Keratinocyte (primary cell): Measurements from ENCODE around the gene ZNF786. TPM values are rescaled to one million over a fixed set of nuclear protein-coding genes. Genes with fewer than 3 reads are reported as not detected.

Experiments
- DNase-seq: peaks from one replicate; pipeline ENCODE4 v3.0.0-alpha.2; 2011; ENCODE audit warnings: low read depth, missing footprints, low spot score
- FAIRE-seq: peaks from 2 replicates; lab custom pipeline; 2011; peaks lifted over from hg19 to GRCh38; lab: Jason Lieb, UNC
- H2AFZ ChIP-seq: 2 replicates; pipeline ENCODE4 v1.6.0; 2012; ENCODE audit warnings: low read length, control low read depth, inconsistent platforms; ENCODE audit not compliant: control insufficient read depth
- H3K27ac ChIP-seq: 2 replicates; pipeline ENCODE4 v1.5.1; 2011; ENCODE audit warnings: low read length; ENCODE audit not compliant: control insufficient read depth, insufficient read depth
- H3K27me3 ChIP-seq: 3 replicates; pipeline ENCODE4 v1.6.0; 2011; ENCODE audit warnings: low read length; ENCODE audit not compliant: control insufficient read depth, insufficient read depth; ENCODE audit errors: extremely low read depth
- H3K36me3 ChIP-seq, 2 experiments: 2 replicates in 1 of 2; 3 replicates in 1 of 2; pipeline ENCODE4 v1.5.1; 2011; ENCODE audit warnings: low read length in 2 of 2, mild to moderate bottlenecking in 1 of 2; ENCODE audit not compliant: control insufficient read depth in 2 of 2, insufficient read depth in 2 of 2; ENCODE audit errors: extremely low read depth in 1 of 2
- H3K4me1 ChIP-seq: 3 replicates; pipeline ENCODE4 v1.5.1; 2011; ENCODE audit warnings: low read length; ENCODE audit not compliant: control insufficient read depth, insufficient read depth; ENCODE audit errors: extremely low read depth
- H3K4me2 ChIP-seq: 3 replicates; pipeline ENCODE4 v1.6.0; 2011; ENCODE audit warnings: low read depth, low read length; ENCODE audit not compliant: control insufficient read depth, insufficient read depth; ENCODE audit errors: extremely low read depth
- H3K4me3 ChIP-seq, 3 experiments: fragments of 200-600 bp in 1 of 3; sonication (generic) in 1 of 3; 2 replicates in 2 of 3; 3 replicates in 1 of 3; pipeline ENCODE4 v1.5.1; 2011 to 2016; ENCODE audit warnings: low read length in 3 of 3, mild to moderate bottlenecking in 3 of 3, control low read depth in 2 of 3, inconsistent platforms in 1 of 3, low read depth in 1 of 3, mixed read lengths in 1 of 3, mixed run types in 1 of 3, moderate library complexity in 1 of 3; ENCODE audit not compliant: control insufficient read depth in 2 of 3, insufficient read depth in 2 of 3; ENCODE audit errors: extremely low read depth in 1 of 3
- H3K79me2 ChIP-seq: 2 replicates; pipeline ENCODE4 v1.6.0; 2012; ENCODE audit warnings: low read length; ENCODE audit not compliant: control insufficient read depth, insufficient read depth
- H3K9ac ChIP-seq: 3 replicates; pipeline ENCODE4 v1.6.0; 2011; ENCODE audit warnings: low read length; ENCODE audit not compliant: control insufficient read depth, insufficient read depth; ENCODE audit errors: extremely low read depth
- H3K9me1 ChIP-seq: 3 replicates; pipeline ENCODE4 v1.6.0; 2011; ENCODE audit warnings: low read length; ENCODE audit not compliant: control insufficient read depth, insufficient read depth; ENCODE audit errors: extremely low read depth
- H3K9me3 ChIP-seq: 2 replicates; pipeline ENCODE4 v1.5.1; 2012; ENCODE audit warnings: low read depth, low read length; ENCODE audit not compliant: control insufficient read depth
- H4K20me1 ChIP-seq: 3 replicates; pipeline ENCODE4 v1.6.0; 2011; ENCODE audit warnings: low read length; ENCODE audit not compliant: control insufficient read depth, insufficient read depth; ENCODE audit errors: extremely low read depth
- EZH2 ChIP-seq: IDR thresholded peaks from one replicate; pipeline ENCODE4 v1.6.1; 2012; ENCODE audit warnings: inconsistent platforms, mild to moderate bottlenecking, low read length, moderate library complexity
- dilution Hi-C: fragments of 300-500 bp; cut with MboI; formaldehyde crosslinking; loops from one replicate; pipeline ENCODE4 v1.7.0; 2020; ENCODE audit warnings: low sequenced_read_pairs; ENCODE audit not compliant: extremely low pct_ligation_motif_present
- polyA plus RNA-seq, 5 experiments: library from polyadenylated mRNA; depleted of rRNA in 3 of 5; stranded (reverse) in 3 of 5; stranded (forward) in 1 of 5; unstranded in 1 of 5; fragments of >200 nt; gene quantifications; 1 replicate in 1 of 5; 2 replicates in 3 of 5; 3 replicates in 1 of 5; pipeline versions ENCODE4 v1.2.1 to v1.2.3, GENCODE V29; 2011 to 2012; ENCODE audit warnings: missing spikeins in 2 of 5, low read depth in 1 of 5, low replicate concordance in 1 of 5
- TF ChIP-seq, protein P1 (sequence below), 3 experiments: IDR thresholded peaks in 1 of 3; conservative IDR thresholded peaks in 1 of 3; optimal IDR thresholded peaks in 1 of 3; 2 replicates in 2 of 3; 3 replicates in 1 of 3; pipeline versions ENCODE3 to v1.5.1; 2011; ENCODE audit warnings: low read length in 3 of 3, mild to moderate bottlenecking in 3 of 3, moderate library complexity in 2 of 3, control low read depth in 1 of 3, inconsistent platforms in 1 of 3; ENCODE audit not compliant: insufficient read depth in 2 of 3; ENCODE audit errors: extremely low read depth in 1 of 3

Gene ZNF786
- polyA plus RNA-seq, 1 donor (not counting 4 experiments of a cell fraction or from before 2014, with no cell fraction given), result 2.8 TPM

GRCh38 chr7:149125189-149125862 is 34.8 kb upstream of the ZNF786 start:
- no peak for FAIRE-seq
- H4K20me1 ChIP-seq, result no peaks in the 10 kb centered on the region
- no peak for DNase-seq
- peak overlapping the region; percentile 93 to 99 (median 99) for H3K4me3 ChIP-seq
- peak overlapping the region; percentile 97 for H3K9ac ChIP-seq
- no peaks in the 10 kb centered on the region for H3K9me1 ChIP-seq
- peak overlapping the region; percentile 94 for H3K4me2 ChIP-seq
- peaks cover 14% of the 10 kb centered on the region for H3K4me1 ChIP-seq
- peak overlapping the region; percentile 97 for H3K27ac ChIP-seq
- no peak for TF ChIP-seq EZH2
- TF ChIP-seq, protein P1, sequence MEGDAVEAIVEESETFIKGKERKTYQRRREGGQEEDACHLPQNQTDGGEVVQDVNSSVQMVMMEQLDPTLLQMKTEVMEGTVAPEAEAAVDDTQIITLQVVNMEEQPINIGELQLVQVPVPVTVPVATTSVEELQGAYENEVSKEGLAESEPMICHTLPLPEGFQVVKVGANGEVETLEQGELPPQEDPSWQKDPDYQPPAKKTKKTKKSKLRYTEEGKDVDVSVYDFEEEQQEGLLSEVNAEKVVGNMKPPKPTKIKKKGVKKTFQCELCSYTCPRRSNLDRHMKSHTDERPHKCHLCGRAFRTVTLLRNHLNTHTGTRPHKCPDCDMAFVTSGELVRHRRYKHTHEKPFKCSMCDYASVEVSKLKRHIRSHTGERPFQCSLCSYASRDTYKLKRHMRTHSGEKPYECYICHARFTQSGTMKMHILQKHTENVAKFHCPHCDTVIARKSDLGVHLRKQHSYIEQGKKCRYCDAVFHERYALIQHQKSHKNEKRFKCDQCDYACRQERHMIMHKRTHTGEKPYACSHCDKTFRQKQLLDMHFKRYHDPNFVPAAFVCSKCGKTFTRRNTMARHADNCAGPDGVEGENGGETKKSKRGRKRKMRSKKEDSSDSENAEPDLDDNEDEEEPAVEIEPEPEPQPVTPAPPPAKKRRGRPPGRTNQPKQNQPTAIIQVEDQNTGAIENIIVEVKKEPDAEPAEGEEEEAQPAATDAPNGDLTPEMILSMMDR (optimal IDR thresholded peaks at IDR 0.05 in 1 of 3, IDR thresholded peaks at IDR 0.05 in 1 of 3, conservative IDR thresholded peaks at IDR 0.05 in 1 of 3; ENCODE audit: extremely low read depth in 1 of 3, insufficient read depth in 2 of 3, low read length in 3 of 3), result no peak
- H3K27me3 ChIP-seq, result no peaks in the 10 kb centered on the region
- H2AFZ ChIP-seq, result peak overlapping the region; percentile 54
- dilution Hi-C loops, result no loop called here
- peaks cover under 1 to 2% of the 10 kb centered on the region in 2 experiments for H3K36me3 ChIP-seq
- peaks cover 29% of the 10 kb centered on the region for H3K79me2 ChIP-seq
- H3K9me3 ChIP-seq, result no peaks in the 10 kb centered on the region

DNA sequence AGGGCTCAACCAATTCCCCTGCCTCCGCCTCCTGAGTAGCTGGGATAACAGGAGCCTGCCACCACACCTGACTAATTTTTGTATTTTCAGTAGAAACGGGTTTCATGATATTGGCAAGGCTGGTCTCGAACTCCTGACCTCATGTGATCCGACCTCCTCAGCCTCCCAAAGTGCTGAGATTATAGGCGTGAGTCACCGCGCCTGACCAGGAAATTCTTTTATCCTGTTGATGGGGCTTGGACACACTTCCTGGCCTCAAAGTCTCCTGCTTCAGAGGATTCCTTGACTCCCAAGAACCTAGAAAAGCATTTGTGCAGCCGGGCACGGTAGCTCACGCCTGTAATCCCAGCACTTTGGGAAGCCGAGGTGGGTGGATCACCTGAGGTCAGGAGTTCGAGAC is 19.5 kb upstream of the ZNF786 start:
- peaks cover 0 to 1% of the 10 kb centered on the region in 2 experiments for H3K36me3 ChIP-seq
- no peaks in the 10 kb centered on the region for H3K9me3 ChIP-seq
- no peak for FAIRE-seq
- no peak overlapping the region for H3K4me2 ChIP-seq
- H3K4me1 ChIP-seq, result no peaks in the 10 kb centered on the region
- TF ChIP-seq, protein P1 (optimal IDR thresholded peaks at IDR 0.05 in 1 of 3, IDR thresholded peaks at IDR 0.05 in 1 of 3, conservative IDR thresholded peaks at IDR 0.05 in 1 of 3; ENCODE audit: extremely low read depth in 1 of 3, insufficient read depth in 2 of 3, low read length in 3 of 3), result no peak
- TF ChIP-seq EZH2, result no peak
- H3K27me3 ChIP-seq, result no peaks in the 10 kb centered on the region
- no peak overlapping the region for H3K9ac ChIP-seq
- no peak for DNase-seq
- no peak overlapping the region for H3K27ac ChIP-seq
- dilution Hi-C loops, result no loop called here
- no peak overlapping the region for H2AFZ ChIP-seq
- no peaks in the 10 kb centered on the region for H3K9me1 ChIP-seq
- no peaks in the 10 kb centered on the region for H4K20me1 ChIP-seq
- no peaks in the 10 kb centered on the region for H3K79me2 ChIP-seq
- no peak overlapping the region for H3K4me3 ChIP-seq
